HG03342 (cell line): ENCODE results near the gene MAN1C1.
A peak's percentile ranks its signal among the peaks of the same experiment; 100 is the strongest.
"Not testable (repeated sequence)": the region's sequence is repeated elsewhere in the genome, so short reads cannot be mapped to it uniquely, and the experiment has no call there.

Experiments
- ATAC-seq: cut with Tn5 transposase; IDR thresholded peaks from one replicate; pipeline ENCODE4 v1.9.1; 2021; ENCODE audit warnings: mild to moderate bottlenecking, moderate library complexity; ENCODE audit not compliant: unreplicated experiment

MAN1C1 gene

GRCh38 chr1:25581764-25582163 is 34.8 kb upstream of the MAN1C1 start:
- no peak for ATAC-seq

GRCh38 chr1:25583519-25584370 is 32.8 kb upstream of the MAN1C1 start:
- no peak for ATAC-seq

- no peak for ATAC-seq
These were observed 30.4 kb upstream of the MAN1C1 start for GRCh38 chr1:25586181-25586588.

GRCh38 chr1:25587290-25587689 is 29.3 kb upstream of the MAN1C1 start:
- no peak for ATAC-seq

- ATAC-seq, result not testable (repeated sequence)
These were observed 28.4 kb upstream of the MAN1C1 start for GRCh38 chr1:25588224-25588623.

GRCh38 chr1:25588786-25589185 is 27.8 kb upstream of the MAN1C1 start:
- not testable (repeated sequence) for ATAC-seq

GRCh38 chr1:25590096-25590824 is 26.3 kb upstream of the MAN1C1 start:
- ATAC-seq, result no peak

- no peak for ATAC-seq
These were observed 22.7 kb upstream of the MAN1C1 start for GRCh38 chr1:25593861-25594260.

GRCh38 chr1:25594971-25595370 is 21.6 kb upstream of the MAN1C1 start:
- ATAC-seq, result no peak

- not testable (repeated sequence) for ATAC-seq
These were observed 19.9 kb upstream of the MAN1C1 start for GRCh38 chr1:25596641-25597040.

GRCh38 chr1:25598879-25599278 is 17.7 kb upstream of the MAN1C1 start:
- no peak for ATAC-seq

- no peak for ATAC-seq
These were observed 16.5 kb upstream of the MAN1C1 start for GRCh38 chr1:25599969-25600610.

GRCh38 chr1:25600971-25601699 is 15.5 kb upstream of the MAN1C1 start:
- not testable (repeated sequence) for ATAC-seq

GRCh38 chr1:25603779-25604538 is 12.6 kb upstream of the MAN1C1 start:
- not testable (repeated sequence) for ATAC-seq

GRCh38 chr1:25607123-25607522 is 9.5 kb upstream of the MAN1C1 start:
- no peak for ATAC-seq

GRCh38 chr1:25608488-25609178 is 8.0 kb upstream of the MAN1C1 start:
- peak; percentile 87 for ATAC-seq

GRCh38 chr1:25609921-25610320 is 6.7 kb upstream of the MAN1C1 start:
- no peak for ATAC-seq

- ATAC-seq, result no peak
These were observed 5.6 kb upstream of the MAN1C1 start for GRCh38 chr1:25610822-25611630.

GRCh38 chr1:25611843-25612242 is 4.7 kb upstream of the MAN1C1 start:
- no peak for ATAC-seq
